K562 (cell line): ENCODE data around the gene ANKS4B. TPM values are rescaled to one million over a fixed set of nuclear protein-coding genes. Genes with fewer than 3 reads are reported as not detected.

Experiments used
- KLF1 ChIP-seq: fragments of 450-650 bp; IDR thresholded peaks from 2 replicates; pipeline ENCODE4 v1.6.1; 2016; ENCODE audit warnings: missing genetic modification characterization, missing compliant biosample characterization
- RB1 ChIP-seq: fragments of 450-650 bp; IDR thresholded peaks from 2 replicates; pipeline ENCODE4 v1.6.1; 2017; ENCODE audit warnings: low read depth, mild to moderate bottlenecking
- ZC3H4 ChIP-seq: sonication (generic); formaldehyde crosslinking; IDR thresholded peaks from 2 replicates; pipeline ENCODE4 v1.9.0; 2021; ENCODE audit warnings: missing genetic modification reagents, borderline replicate concordance
- ZNF184 ChIP-seq: sonication (generic); formaldehyde crosslinking; IDR thresholded peaks from 2 replicates; pipeline ENCODE4 v1.5.0; 2020; ENCODE audit warnings: missing genetic modification reagents
- polyA plus RNA-seq, 8 experiments: library from polyadenylated mRNA; depleted of rRNA in 4 of 8; stranded (reverse) in 5 of 8; unstranded in 3 of 8; fragments of >200 nt; fragmentation: Nextera tagmentation in 2 of 8; fragmentation: Illumina TruSeq in 1 of 8; extraction: Ambion mirVana in 2 of 8; extraction: Trizol in 1 of 8; gene quantifications; 2 replicates each; pipeline versions ENCODE4 v1.2.1 to v1.2.3, GENCODE V29; 2011 to 2014; ENCODE audit warnings: inconsistent platforms in 1 of 8, missing spikeins in 1 of 8
- total RNA-seq, 7 experiments: library from RNA; depleted of rRNA in 6 of 7; stranded (reverse); fragments of >200 nt in 6 of 7; fragmentation: Illumina TruSeq in 2 of 7; extraction: Trizol in 2 of 7; gene quantifications; 2 replicates each; pipeline versions ENCODE4 v1.2.1 to v1.2.3, GENCODE V29; 2011 to 2021; ENCODE audit warnings: low replicate concordance in 1 of 7
- TF ChIP-seq, protein P1 (sequence below): fragments of 450-650 bp; IDR thresholded peaks from 2 replicates; pipeline ENCODE4 v1.7.1; 2018; ENCODE audit warnings: mild to moderate bottlenecking, low read depth; ENCODE audit not compliant: partially characterized antibody
- TF ChIP-seq, protein P2 (sequence below): fragments of 200-400 bp; formaldehyde crosslinking; IDR thresholded peaks from 2 replicates; pipeline ENCODE4 v1.6.1; 2017; ENCODE audit warnings: mild to moderate bottlenecking, low read depth, low read length, moderate library complexity
- TF ChIP-seq, protein P3 (sequence below): fragments of 250-450 bp; sonication (Bioruptor Pico); IDR thresholded peaks from 2 replicates; pipeline ENCODE4 v1.5.0; 2022; ENCODE audit warnings: mild to moderate bottlenecking
- TF ChIP-seq, protein P4 (sequence below): fragments of 450-650 bp; IDR thresholded peaks from 2 replicates; pipeline ENCODE4 v1.6.1; 2018; ENCODE audit warnings: mild to moderate bottlenecking, low read depth; ENCODE audit not compliant: partially characterized antibody
- TF ChIP-seq, protein P5 (sequence below): fragments of 250-450 bp; sonication (Bioruptor Pico); IDR thresholded peaks from 2 replicates; pipeline ENCODE4 v1.4.0; 2020; ENCODE audit warnings: mild to moderate bottlenecking, moderate library complexity
- TF ChIP-seq, protein P6 (sequence below): sonication (generic); formaldehyde crosslinking; IDR thresholded peaks from 2 replicates; pipeline ENCODE4 v1.4.0; 2020; ENCODE audit warnings: mild to moderate bottlenecking, missing genetic modification reagents

ANKS4B gene
- total and polyA plus RNA-seq, 9 of the 15 experiments (the other 6 are each of a cell fraction or from before 2014, with no cell fraction given): not detected

DNA sequence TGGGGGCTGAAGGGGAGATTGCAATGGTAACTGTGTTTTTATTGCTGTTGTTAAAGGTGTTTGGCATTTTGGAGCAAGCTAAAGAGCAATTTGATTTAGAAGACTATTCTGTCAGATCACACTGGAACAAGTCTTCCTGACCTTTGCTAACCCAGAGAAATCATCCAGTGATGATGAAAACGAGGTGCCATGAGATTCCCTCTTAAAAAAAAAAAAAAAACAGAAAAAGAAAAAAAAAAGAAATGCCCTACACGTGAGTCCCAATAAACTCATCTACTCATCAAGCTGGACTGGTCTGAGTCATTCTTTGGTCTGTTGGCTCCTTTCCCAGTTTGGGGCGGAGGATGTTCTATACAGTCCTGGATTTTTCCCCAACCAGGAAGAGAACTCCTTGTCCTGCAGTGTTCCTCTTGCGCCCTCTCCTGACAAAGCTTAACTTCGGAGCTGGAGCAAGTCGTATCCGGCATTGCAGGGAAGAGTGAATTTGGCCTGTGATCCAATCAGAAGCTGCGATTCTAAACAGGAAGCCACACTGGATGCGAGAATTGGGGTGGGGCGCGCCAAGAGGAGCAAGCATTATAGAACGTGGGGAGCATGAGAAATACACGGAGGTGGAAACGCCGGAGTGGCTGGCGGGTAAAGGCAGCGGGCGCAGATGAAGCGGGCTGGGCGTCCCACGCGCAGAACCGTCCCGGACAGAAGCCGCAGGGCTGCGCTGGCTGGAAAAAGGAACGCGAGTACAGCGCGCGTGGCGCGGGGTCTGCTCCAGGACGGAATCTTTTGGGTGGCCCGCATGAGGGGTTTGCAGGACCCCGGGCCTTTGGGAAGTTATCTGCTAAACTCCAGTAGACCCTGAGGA lies 67.0 kb downstream of the ANKS4B start (continued):
- TF ChIP-seq, protein P1, sequence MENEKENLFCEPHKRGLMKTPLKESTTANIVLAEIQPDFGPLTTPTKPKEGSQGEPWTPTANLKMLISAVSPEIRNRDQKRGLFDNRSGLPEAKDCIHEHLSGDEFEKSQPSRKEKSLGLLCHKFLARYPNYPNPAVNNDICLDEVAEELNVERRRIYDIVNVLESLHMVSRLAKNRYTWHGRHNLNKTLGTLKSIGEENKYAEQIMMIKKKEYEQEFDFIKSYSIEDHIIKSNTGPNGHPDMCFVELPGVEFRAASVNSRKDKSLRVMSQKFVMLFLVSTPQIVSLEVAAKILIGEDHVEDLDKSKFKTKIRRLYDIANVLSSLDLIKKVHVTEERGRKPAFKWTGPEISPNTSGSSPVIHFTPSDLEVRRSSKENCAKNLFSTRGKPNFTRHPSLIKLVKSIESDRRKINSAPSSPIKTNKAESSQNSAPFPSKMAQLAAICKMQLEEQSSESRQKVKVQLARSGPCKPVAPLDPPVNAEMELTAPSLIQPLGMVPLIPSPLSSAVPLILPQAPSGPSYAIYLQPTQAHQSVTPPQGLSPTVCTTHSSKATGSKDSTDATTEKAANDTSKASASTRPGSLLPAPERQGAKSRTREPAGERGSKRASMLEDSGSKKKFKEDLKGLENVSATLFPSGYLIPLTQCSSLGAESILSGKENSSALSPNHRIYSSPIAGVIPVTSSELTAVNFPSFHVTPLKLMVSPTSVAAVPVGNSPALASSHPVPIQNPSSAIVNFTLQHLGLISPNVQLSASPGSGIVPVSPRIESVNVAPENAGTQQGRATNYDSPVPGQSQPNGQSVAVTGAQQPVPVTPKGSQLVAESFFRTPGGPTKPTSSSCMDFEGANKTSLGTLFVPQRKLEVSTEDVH: peak; percentile 68
- TF ChIP-seq ZC3H4 (CRISPR knock-in tag) (no peak), KLF1 (tag) (0 out of 2 replicates have a peak, but pooled peaks have one; percentile 51), ZNF184 (CRISPR knock-in tag) (no peak), RB1 (peak; percentile 70)
- TF ChIP-seq, protein P2, sequence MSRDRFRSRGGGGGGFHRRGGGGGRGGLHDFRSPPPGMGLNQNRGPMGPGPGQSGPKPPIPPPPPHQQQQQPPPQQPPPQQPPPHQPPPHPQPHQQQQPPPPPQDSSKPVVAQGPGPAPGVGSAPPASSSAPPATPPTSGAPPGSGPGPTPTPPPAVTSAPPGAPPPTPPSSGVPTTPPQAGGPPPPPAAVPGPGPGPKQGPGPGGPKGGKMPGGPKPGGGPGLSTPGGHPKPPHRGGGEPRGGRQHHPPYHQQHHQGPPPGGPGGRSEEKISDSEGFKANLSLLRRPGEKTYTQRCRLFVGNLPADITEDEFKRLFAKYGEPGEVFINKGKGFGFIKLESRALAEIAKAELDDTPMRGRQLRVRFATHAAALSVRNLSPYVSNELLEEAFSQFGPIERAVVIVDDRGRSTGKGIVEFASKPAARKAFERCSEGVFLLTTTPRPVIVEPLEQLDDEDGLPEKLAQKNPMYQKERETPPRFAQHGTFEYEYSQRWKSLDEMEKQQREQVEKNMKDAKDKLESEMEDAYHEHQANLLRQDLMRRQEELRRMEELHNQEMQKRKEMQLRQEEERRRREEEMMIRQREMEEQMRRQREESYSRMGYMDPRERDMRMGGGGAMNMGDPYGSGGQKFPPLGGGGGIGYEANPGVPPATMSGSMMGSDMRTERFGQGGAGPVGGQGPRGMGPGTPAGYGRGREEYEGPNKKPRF: no peak
- TF ChIP-seq, protein P3, sequence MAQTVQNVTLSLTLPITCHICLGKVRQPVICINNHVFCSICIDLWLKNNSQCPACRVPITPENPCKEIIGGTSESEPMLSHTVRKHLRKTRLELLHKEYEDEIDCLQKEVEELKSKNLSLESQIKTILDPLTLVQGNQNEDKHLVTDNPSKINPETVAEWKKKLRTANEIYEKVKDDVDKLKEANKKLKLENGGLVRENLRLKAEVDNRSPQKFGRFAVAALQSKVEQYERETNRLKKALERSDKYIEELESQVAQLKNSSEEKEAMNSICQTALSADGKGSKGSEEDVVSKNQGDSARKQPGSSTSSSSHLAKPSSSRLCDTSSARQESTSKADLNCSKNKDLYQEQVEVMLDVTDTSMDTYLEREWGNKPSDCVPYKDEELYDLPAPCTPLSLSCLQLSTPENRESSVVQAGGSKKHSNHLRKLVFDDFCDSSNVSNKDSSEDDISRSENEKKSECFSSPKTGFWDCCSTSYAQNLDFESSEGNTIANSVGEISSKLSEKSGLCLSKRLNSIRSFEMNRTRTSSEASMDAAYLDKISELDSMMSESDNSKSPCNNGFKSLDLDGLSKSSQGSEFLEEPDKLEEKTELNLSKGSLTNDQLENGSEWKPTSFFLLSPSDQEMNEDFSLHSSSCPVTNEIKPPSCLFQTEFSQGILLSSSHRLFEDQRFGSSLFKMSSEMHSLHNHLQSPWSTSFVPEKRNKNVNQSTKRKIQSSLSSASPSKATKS (CRISPR knock-in tag): no peak
- TF ChIP-seq, protein P4, sequence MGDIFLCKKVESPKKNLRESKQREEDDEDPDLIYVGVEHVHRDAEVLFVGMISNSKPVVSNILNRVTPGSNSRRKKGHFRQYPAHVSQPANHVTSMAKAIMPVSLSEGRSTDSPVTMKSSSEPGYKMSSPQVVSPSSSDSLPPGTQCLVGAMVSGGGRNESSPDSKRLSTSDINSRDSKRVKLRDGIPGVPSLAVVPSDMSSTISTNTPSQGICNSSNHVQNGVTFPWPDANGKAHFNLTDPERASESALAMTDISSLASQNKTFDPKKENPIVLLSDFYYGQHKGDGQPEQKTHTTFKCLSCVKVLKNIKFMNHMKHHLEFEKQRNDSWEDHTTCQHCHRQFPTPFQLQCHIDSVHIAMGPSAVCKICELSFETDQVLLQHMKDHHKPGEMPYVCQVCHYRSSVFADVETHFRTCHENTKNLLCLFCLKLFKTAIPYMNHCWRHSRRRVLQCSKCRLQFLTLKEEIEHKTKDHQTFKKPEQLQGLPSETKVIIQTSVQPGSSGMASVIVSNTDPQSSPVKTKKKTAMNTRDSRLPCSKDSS: no peak
- TF ChIP-seq, protein P5, sequence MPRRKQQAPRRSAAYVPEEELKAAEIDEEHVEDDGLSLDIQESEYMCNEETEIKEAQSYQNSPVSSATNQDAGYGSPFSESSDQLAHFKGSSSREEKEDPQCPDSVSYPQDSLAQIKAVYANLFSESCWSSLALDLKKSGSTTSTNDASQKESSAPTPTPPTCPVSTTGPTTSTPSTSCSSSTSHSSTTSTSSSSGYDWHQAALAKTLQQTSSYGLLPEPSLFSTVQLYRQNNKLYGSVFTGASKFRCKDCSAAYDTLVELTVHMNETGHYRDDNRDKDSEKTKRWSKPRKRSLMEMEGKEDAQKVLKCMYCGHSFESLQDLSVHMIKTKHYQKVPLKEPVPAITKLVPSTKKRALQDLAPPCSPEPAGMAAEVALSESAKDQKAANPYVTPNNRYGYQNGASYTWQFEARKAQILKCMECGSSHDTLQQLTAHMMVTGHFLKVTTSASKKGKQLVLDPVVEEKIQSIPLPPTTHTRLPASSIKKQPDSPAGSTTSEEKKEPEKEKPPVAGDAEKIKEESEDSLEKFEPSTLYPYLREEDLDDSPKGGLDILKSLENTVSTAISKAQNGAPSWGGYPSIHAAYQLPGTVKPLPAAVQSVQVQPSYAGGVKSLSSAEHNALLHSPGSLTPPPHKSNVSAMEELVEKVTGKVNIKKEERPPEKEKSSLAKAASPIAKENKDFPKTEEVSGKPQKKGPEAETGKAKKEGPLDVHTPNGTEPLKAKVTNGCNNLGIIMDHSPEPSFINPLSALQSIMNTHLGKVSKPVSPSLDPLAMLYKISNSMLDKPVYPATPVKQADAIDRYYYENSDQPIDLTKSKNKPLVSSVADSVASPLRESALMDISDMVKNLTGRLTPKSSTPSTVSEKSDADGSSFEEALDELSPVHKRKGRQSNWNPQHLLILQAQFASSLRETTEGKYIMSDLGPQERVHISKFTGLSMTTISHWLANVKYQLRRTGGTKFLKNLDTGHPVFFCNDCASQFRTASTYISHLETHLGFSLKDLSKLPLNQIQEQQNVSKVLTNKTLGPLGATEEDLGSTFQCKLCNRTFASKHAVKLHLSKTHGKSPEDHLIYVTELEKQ (CRISPR knock-in tag): no peak
- TF ChIP-seq, protein P6, sequence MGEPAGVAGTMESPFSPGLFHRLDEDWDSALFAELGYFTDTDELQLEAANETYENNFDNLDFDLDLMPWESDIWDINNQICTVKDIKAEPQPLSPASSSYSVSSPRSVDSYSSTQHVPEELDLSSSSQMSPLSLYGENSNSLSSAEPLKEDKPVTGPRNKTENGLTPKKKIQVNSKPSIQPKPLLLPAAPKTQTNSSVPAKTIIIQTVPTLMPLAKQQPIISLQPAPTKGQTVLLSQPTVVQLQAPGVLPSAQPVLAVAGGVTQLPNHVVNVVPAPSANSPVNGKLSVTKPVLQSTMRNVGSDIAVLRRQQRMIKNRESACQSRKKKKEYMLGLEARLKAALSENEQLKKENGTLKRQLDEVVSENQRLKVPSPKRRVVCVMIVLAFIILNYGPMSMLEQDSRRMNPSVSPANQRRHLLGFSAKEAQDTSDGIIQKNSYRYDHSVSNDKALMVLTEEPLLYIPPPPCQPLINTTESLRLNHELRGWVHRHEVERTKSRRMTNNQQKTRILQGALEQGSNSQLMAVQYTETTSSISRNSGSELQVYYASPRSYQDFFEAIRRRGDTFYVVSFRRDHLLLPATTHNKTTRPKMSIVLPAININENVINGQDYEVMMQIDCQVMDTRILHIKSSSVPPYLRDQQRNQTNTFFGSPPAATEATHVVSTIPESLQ (CRISPR knock-in tag): no peak
